Erythroblast (primary cell): ENCODE results near the gene SLC39A11.

Experiments
- GATA1 ChIP-seq: IDR thresholded peaks from 2 replicates; pipeline ENCODE4 v1.6.1; 2011; ENCODE audit warnings: low read depth, mild to moderate bottlenecking, control low read depth, low read length, moderate library complexity
- POLR2A ChIP-seq: IDR thresholded peaks from 2 replicates; pipeline ENCODE4 v1.6.1; 2011; ENCODE audit warnings: mild to moderate bottlenecking, low read length

- TF ChIP-seq POLR2A, result no peak
- TF ChIP-seq GATA1, result no peak
These were observed 62.0 kb downstream of the SLC39A11 start for GRCh38 chr17:73030501-73030921.
